ENCODE results near the gene MAD1L1. TPM values are rescaled to one million over a fixed set of nuclear protein-coding genes. Genes with fewer than 3 reads are reported as not detected.

MAD1L1 gene
- total RNA-seq, 1 donor from 2014 or later = 59.6 TPM

DNA sequence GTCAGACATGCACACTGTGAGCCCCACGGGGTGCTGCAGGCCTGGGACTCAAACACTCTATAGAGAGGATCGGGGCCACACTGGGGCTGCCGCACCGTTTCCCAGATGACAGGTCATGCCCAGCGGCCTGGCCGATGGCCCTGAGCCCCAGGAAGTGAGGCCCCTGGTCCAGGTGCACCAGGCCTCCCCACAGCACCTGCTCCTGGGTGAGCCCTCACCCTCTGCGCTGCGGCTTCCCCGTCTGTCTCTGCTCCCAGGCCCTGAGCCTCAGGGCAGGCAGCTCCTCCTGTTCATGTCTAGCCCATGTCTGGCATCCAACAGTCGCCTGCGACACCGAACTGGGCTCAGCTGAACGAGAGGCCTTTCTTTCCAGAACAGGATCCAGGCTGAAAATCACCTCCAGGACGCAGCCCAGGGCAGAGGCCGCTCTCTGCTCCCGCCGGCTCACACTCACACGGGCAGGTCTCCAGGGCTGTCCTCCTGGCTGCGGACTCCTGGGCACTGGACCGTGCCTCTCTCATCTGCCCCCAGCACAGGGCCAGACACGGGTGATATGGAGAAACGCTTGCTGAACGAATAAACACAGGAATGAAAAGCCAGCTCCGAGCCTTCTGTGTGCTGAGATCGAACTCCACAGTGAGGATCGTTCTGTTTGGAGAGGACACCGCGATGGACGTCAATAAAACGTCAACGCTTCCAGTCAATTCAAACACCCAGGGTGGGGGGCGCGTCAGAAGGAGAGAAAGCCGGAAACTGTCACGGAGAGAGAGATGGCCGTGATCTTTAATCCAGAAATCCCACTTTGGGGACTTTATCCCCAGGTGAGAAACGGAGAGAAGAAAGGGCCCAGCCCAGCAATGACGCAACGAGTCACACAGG is 360.3 kb downstream of the MAD1L1 start:
- Histone ChIP-seq H3K4me3 (no peak overlapping the region), H3K4me1 (no peaks in the 10 kb centered on the region), H3K27me3 (no peaks in the 10 kb centered on the region), H3K36me3 (no peaks in the 10 kb centered on the region), H3K9me3 (no peaks in the 10 kb centered on the region), H3K27ac (no peak overlapping the region)
- DNase-seq (ENCODE audit: low spot score in 2 of 2) = no peak
- TF ChIP-seq, protein P1, sequence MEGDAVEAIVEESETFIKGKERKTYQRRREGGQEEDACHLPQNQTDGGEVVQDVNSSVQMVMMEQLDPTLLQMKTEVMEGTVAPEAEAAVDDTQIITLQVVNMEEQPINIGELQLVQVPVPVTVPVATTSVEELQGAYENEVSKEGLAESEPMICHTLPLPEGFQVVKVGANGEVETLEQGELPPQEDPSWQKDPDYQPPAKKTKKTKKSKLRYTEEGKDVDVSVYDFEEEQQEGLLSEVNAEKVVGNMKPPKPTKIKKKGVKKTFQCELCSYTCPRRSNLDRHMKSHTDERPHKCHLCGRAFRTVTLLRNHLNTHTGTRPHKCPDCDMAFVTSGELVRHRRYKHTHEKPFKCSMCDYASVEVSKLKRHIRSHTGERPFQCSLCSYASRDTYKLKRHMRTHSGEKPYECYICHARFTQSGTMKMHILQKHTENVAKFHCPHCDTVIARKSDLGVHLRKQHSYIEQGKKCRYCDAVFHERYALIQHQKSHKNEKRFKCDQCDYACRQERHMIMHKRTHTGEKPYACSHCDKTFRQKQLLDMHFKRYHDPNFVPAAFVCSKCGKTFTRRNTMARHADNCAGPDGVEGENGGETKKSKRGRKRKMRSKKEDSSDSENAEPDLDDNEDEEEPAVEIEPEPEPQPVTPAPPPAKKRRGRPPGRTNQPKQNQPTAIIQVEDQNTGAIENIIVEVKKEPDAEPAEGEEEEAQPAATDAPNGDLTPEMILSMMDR (IDR thresholded peaks at IDR 0.05) = no peak
- intact Hi-C loops (cut with DNase I) = no loop called here

DNA sequence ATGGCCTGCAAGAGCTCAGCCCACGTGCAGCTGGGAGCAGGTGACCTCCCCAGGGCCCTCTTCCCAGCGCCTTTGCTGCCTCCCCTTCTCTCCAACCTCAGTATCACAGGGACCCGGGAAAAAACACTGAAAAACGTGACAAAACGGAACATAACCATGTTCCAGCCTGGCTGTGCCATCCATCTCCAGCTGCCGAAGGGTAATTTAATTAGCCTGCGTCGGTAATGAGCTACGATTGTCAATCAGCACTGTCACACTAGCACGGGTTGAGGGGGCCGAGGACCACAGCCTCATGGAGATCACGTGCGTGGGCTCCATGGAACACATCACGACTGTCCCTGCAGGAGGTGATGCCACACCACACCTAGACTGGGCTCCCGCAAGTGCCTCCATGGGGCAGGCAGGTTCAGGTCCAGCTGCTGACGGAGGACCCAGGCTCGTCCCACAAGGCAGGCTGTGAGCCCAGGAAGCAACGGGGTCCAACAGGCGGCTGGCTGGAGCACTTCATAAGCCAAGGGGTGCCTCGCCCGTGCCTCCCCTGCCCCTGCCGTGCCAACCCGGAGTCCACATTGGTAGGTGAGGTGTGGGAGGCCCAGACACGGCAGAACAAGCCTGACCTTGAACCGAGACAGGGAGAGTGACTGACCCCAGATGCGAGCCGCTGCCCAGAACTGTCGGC is 363.2 kb downstream of the MAD1L1 start:
- no peak for DNase-seq (ENCODE audit: low spot score in 2 of 2)
- Histone ChIP-seq H3K9me3 (no peaks in the 10 kb centered on the region), H3K27ac (no peak overlapping the region), H3K4me3 (no peak overlapping the region), H3K27me3 (no peaks in the 10 kb centered on the region), H3K4me1 (no peaks in the 10 kb centered on the region), H3K36me3 (no peaks in the 10 kb centered on the region)
- TF ChIP-seq, protein P1 (IDR thresholded peaks at IDR 0.05) = no peak
- intact Hi-C loops (cut with DNase I) = no loop called here

DNA sequence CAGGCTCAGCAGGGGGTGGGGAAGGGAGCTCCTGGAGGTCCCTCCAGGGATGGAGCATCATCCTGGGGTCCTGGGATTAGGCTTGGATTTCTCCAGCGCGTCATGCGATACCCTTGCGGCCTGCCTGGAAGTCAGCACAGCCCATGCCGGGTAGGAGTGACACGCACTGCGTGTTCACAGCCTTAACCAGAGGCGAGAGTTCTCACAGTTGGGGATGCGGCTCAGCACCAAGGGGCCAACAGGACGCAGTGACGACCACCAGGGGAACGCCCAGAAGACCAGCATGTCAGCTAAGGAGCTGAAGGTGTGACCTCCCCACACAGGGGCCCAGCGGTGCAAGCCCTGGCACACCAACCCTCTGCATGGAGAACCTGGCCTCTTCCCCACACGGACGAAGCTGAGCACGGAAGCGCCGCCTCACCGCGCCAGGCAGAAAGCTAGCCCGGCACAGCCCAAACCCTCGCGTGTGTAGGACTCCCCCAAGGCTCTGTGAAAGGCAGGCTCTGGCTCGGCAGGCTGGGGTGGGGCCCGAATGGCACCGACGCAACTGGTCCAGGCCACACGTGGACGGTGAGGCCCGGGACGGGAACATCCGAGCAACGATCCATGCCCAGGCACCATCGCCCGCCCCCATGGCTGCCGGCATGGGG is 364.1 kb downstream of the MAD1L1 start:
- DNase-seq (ENCODE audit: low spot score in 2 of 2) = no peak
- no peak overlapping the region for H3K27ac ChIP-seq
- H3K36me3 ChIP-seq = no peaks in the 10 kb centered on the region
- TF ChIP-seq, protein P1 (IDR thresholded peaks at IDR 0.05) = no peak
- H3K4me3 ChIP-seq = no peak overlapping the region
- no peaks in the 10 kb centered on the region for H3K4me1 ChIP-seq
- no peaks in the 10 kb centered on the region for H3K9me3 ChIP-seq
- no peaks in the 10 kb centered on the region for H3K27me3 ChIP-seq
- intact Hi-C loops (cut with DNase I) = no loop called here

DNA sequence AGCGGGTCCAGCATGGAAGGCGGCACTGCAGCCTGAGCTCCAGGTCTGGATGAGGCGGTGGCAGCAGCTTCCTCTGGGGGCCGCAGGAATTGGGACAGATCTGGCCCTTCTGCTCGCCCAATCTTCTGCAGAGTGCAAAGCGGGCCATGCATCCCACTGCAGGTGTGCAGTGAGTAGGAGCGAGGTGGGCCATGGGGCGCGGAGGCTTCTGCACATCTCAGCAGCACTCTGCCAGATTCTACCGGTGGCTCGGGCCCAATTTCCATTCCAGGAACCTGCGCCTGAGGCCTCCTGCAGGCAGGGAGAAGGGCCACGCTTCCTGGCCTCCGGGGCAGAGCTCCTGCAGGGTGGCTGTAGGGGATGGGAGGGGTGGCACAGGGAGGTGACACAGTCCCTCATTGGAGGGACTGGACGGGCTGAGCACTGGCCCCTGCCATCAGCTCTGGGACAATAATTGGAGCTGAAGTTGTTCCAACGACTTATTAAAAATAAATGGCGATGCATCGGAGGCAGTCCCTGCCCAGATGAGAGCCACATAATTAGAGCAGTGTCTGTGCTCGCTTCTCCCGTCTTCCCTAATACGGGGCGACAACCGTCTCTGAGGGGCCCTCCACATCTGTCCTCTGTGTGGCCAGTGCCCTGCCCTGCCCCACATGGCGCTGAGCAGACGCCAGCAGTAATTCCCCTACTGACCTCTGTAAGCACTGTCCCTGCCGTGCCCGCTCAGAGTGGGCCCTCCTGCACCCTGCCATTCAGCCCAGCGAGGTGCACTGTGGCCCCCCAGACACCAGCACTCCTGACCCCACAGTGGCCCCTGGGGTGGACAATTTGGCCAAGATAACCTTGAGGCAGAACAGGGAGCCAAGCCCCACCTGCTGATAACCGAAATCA is 365.1 kb downstream of the MAD1L1 start:
- Histone ChIP-seq H3K4me3 (no peak overlapping the region), H3K4me1 (no peaks in the 10 kb centered on the region), H3K36me3 (no peaks in the 10 kb centered on the region), H3K9me3 (no peaks in the 10 kb centered on the region), H3K27me3 (no peaks in the 10 kb centered on the region), H3K27ac (no peak overlapping the region)
- no peak for DNase-seq (ENCODE audit: low spot score in 2 of 2)
- TF ChIP-seq, protein P1 (IDR thresholded peaks at IDR 0.05) = no peak
- intact Hi-C loops (cut with DNase I) = no loop called here

DNA sequence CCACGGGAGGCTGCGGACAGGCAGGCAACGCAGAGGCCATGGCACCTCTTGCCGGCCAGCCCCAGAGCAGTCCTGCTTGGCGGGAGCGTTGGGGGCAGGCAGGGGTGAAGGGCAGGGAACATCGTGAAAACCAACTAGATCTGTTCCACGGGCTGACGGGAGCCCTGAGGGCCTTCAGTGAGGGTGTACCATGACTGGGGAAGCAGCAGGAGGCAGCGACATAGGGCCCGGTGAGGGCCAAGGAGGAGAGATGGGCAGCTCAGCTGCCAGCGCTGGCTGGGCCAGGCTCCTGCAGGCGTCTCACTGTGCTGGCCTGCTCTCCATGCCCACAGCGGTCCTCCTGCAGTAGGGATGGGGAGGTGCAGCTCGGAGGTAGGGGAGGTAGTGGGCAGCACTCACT is 366.1 kb downstream of the MAD1L1 start:
- Histone ChIP-seq H3K27me3 (no peaks in the 10 kb centered on the region), H3K4me3 (no peak overlapping the region), H3K27ac (no peak overlapping the region), H3K4me1 (no peaks in the 10 kb centered on the region), H3K36me3 (no peaks in the 10 kb centered on the region), H3K9me3 (no peaks in the 10 kb centered on the region)
- no peak for DNase-seq (ENCODE audit: low spot score in 2 of 2)
- TF ChIP-seq, protein P1 (IDR thresholded peaks at IDR 0.05) = no peak
- intact Hi-C loops (cut with DNase I) = no loop called here

All from ascending aorta (tissue), 2 donors.